HFFc6 (cell line): ENCODE data around the gene C14orf119. TPM values are rescaled to one million over a fixed set of nuclear protein-coding genes. Genes with fewer than 3 reads are reported as not detected.

Source experiments
- DNase-seq: peaks from one replicate; pipeline ENCODE4 v3.0.0-alpha.2; 2018
- H3K27ac Mint-ChIP-seq: 2 replicates; pipeline ENCODE4 v1.8.0; 2020; ENCODE audit warnings: mild to moderate bottlenecking, mixed read lengths
- H3K27me3 Mint-ChIP-seq: 2 replicates; pipeline ENCODE4 v1.8.0; 2021; ENCODE audit warnings: mild to moderate bottlenecking, moderate library complexity, mixed read lengths; ENCODE audit not compliant: insufficient read depth
- H3K36me3 Mint-ChIP-seq: 2 replicates; pipeline ENCODE4 v1.8.0; 2021; ENCODE audit warnings: low read depth, mixed read lengths
- H3K4me1 Mint-ChIP-seq: 2 replicates; pipeline ENCODE4 v1.8.0; 2020; ENCODE audit warnings: low read depth, mixed read lengths
- H3K4me3 Mint-ChIP-seq: 2 replicates; pipeline ENCODE4 v1.8.0; 2020; ENCODE audit warnings: mild to moderate bottlenecking, moderate library complexity, mixed read lengths
- H3K9me3 Mint-ChIP-seq: 2 replicates; pipeline ENCODE4 v1.8.0; 2020; ENCODE audit warnings: mild to moderate bottlenecking, mixed read lengths
- CTCF ChIP-seq: fragments of 200-600 bp; sonication (generic); IDR thresholded peaks from 2 replicates; pipeline ENCODE4 v1.5.0; 2021; ENCODE audit warnings: antibody characterized with exemption, mild to moderate bottlenecking
- total RNA-seq, 6 experiments: library from RNA; stranded (reverse); fragmentation: NEBNext Ultra II Directional; extraction: Animal tissue kit (Norgen Biotek cat#: 25700); gene quantifications; 2 replicates in 1 of 6; 3 replicates in 5 of 6; pipeline ENCODE4 v1.2.3, GENCODE V29; 2021

Gene C14orf119
- total RNA-seq, 6 experiments from 2014 or later: 85.0 to 117 (median 103) TPM

DNA sequence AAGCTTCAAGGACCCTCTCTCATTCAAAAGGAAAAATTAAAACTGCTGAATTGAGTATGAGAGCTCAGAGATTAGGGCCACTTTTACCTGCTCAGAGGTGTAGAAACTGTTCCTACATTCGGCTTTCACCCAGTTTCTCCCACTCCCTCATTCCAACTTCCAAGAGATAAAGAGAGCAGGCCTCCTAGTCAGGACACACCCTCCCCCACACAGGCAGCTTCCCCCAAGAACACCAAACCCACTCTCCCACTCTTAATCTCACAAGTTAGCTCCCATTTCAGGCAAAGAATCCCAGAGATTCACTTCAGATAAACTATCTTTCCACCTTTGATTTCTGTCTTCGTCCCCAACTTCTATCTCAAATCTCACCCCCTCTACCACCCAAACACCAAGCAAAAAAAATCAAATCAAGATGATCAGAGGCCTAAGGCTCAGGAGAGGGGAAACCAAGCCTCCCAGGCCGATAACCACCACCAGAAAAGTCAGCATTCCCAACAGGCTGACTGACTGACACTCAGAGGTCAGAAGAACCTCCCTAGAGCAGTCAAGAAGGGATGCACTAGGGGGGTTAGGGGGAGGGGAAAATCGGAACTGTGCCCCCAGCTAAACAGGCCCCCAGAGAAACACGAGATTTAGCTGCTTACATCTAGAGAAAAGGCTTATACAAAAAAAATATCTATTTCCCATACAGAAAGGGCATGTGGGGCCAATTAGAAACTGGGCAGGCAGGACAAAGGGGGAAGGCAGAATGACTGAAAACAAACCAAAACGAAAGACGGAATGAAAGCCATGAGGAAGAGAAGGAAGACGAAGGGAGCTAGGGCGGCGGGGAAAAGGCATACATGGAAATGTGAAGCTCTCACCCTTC is 24.8 kb upstream of the C14orf119 start:
- peaks cover 56% of the 10 kb centered on the region for H3K4me1 Mint-ChIP-seq
- peaks cover 6% of the 10 kb centered on the region for H3K27me3 Mint-ChIP-seq
- H3K9me3 Mint-ChIP-seq: no peaks in the 10 kb centered on the region
- peaks cover 38% of the 10 kb centered on the region for H3K36me3 Mint-ChIP-seq
- H3K27ac Mint-ChIP-seq: peak overlapping the region; percentile 91
- TF ChIP-seq CTCF: no peak
- no peak for DNase-seq
- peak overlapping the region; percentile 94 for H3K4me3 Mint-ChIP-seq

DNA sequence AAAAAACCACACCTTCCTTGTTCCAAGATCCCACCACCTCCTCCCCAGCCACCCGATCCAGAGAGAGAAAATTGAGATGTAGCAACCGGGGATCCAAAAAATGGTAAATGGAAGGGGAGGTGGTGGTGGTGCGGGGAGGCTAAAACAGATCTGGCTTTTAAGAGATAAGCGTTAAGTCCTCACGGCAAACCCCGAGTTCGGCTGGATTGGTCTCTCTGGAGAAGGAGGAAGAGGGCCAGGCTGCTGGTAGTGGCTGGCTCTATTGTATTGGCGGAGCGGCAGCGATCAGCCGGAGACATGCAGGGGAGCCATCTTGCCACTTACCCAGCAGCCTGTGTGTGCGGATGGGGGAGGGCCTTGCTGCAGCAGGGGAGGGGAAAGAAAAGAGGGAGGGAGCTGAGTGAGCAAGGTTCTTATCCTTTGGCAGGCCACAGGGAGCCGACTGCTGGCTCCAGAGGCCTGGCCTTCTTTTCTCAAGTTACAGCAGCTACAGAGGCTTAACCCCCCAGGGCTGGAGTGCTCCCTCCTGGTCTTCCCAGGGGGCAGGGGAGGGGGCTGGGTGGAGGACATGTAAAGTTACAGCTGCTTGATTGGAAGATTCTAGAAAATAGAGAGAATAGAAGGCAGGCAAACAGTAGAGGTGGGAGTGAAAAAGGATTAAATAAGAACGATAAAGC is 23.9 kb upstream of the C14orf119 start:
- TF ChIP-seq CTCF: no peak
- Mint-ChIP-seq H3K9me3 (no peaks in the 10 kb centered on the region), H3K27ac (peak overlapping the region; percentile 91), H3K4me1 (peaks cover 49% of the 10 kb centered on the region), H3K27me3 (peaks cover 6% of the 10 kb centered on the region), H3K4me3 (peak overlapping the region; percentile 94), H3K36me3 (peaks cover 32% of the 10 kb centered on the region; the same call in 1 of the 2 replicates)
- peak; percentile 89 for DNase-seq

DNA sequence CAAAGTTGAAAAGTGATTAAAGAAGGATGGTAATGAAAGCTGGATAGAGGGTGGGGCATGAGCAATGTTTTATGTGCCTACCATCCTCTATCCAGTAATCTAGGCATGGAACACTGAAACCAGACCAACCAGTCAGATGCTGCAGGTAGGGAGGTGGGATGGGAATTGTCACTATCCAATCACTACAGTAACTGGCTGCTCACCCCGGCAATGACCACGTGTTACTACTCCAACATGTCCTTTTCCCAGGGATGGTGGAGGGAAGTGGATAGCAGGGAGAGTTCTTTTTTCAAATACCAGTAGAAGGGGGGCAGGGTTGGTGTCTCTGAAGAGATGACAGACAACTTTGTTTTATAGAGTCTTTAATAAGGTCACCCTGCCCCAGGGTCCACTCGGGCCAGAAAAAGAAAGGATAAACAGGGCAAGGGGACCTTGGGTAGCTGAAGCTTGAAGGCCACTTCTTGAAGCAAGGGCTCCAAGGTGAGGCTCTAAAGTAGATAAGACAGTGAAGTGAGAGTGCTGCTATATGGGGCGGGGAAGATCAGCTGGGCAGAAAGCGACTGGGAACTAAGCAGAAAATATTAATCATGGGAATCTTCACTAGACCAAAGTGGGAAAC is 23.3 kb upstream of the C14orf119 start:
- DNase-seq: no peak
- H3K27me3 Mint-ChIP-seq: peaks cover 6% of the 10 kb centered on the region
- peak overlapping the region; percentile 94 for H3K4me3 Mint-ChIP-seq
- H3K36me3 Mint-ChIP-seq: peaks cover 32% of the 10 kb centered on the region; the same call in 1 of the 2 replicates
- H3K27ac Mint-ChIP-seq: peak overlapping the region; percentile 91
- H3K9me3 Mint-ChIP-seq: no peaks in the 10 kb centered on the region
- H3K4me1 Mint-ChIP-seq: peaks cover 49% of the 10 kb centered on the region
- TF ChIP-seq CTCF: no peak

GRCh38 chr14:23074906-23075305 is 20.4 kb upstream of the C14orf119 start:
- Mint-ChIP-seq H3K4me1 (peaks cover 57% of the 10 kb centered on the region), H3K9me3 (no peaks in the 10 kb centered on the region), H3K4me3 (no peak overlapping the region), H3K27ac (no peak overlapping the region), H3K36me3 (peaks cover 43% of the 10 kb centered on the region), H3K27me3 (peaks cover 6% of the 10 kb centered on the region)
- TF ChIP-seq CTCF: no peak
- DNase-seq: no peak

- H3K4me1 Mint-ChIP-seq: peaks cover 63% of the 10 kb centered on the region
- no peak overlapping the region for H3K4me3 Mint-ChIP-seq
- peak; percentile 35 for DNase-seq
- peak overlapping the region; percentile 46; the same call in 1 of the 2 replicates for H3K27ac Mint-ChIP-seq
- no peaks in the 10 kb centered on the region for H3K9me3 Mint-ChIP-seq
- H3K27me3 Mint-ChIP-seq: peaks cover 3% of the 10 kb centered on the region
- peaks cover 46% of the 10 kb centered on the region for H3K36me3 Mint-ChIP-seq
- peak; percentile 88 for TF ChIP-seq CTCF
Observed at GRCh38 chr14:23076785-23077408, 18.4 kb upstream of the C14orf119 start.
